ENCODE results near the gene UGT2B10.

- TF ChIP-seq SIN3A (IDR thresholded peaks at IDR 0.05; ENCODE audit: borderline replicate concordance, low read depth, low read length) (no peak), CTCF (IDR thresholded peaks at IDR 0.05) (no peak), EP300 (IDR thresholded peaks at IDR 0.05; ENCODE audit: borderline replicate concordance in 1 of 2, low read depth in 1 of 2, low read length in 1 of 2) (no peak), MAX (IDR thresholded peaks at IDR 0.05; ENCODE audit: low read depth) (no peak), ZBTB33 (IDR thresholded peaks at IDR 0.05; ENCODE audit: borderline replicate concordance, low read depth) (no peak), RCOR1 (IDR thresholded peaks at IDR 0.05; ENCODE audit: low read length) (no peak), POLR2AphosphoS5 (IDR thresholded peaks at IDR 0.05; ENCODE audit: low read depth, low read length) (no peak), REST (IDR thresholded peaks at IDR 0.05; ENCODE audit: low read depth, low read length) (no peak), FOXJ3 (CRISPR knock-in tag; IDR thresholded peaks at IDR 0.05) (no peak), USF1 (IDR thresholded peaks at IDR 0.05; ENCODE audit: borderline replicate concordance, low read depth) (no peak)
Observed at GRCh38 chr4:68831642-68832041, 15.8 kb downstream of the UGT2B10 start.

All from SK-N-SH (cell line).